ENCODE results near the gene ZSCAN18. TPM values are rescaled to one million over a fixed set of nuclear protein-coding genes. Genes with fewer than 3 reads are reported as not detected.

Gene ZSCAN18
- total and polyA plus RNA-seq, 2 donors (not counting 3 experiments of a cell fraction or from before 2014, with no cell fraction given), result 15.8 to 17.3 TPM

GRCh38 chr19:58085348-58085875, 12.6 kb downstream of the ZSCAN18 start:
- no peak for DNase-seq (ENCODE audit: low read depth, low spot score)
- H3K9ac ChIP-seq (replicated peaks; ENCODE audit: extremely low read depth, insufficient read depth, low read length), result no peak overlapping the region
- no peak overlapping the region for H3K27ac ChIP-seq (ENCODE audit: insufficient read depth, low read depth, low read length)
- intact Hi-C loops (cut with micrococcal nuclease), result no loop called here
- no peaks in the 10 kb centered on the region for H3K9me3 ChIP-seq (replicated peaks; ENCODE audit: control insufficient read depth, insufficient read depth, low read length)
- ChIA-PET CTCF (no interaction called here), POLR2A (no interaction called here)
- TF ChIP-seq MYC (IDR thresholded peaks at IDR 0.05; ENCODE audit: low read depth, low read length) (no peak), CTCF (IDR thresholded peaks at IDR 0.05; ENCODE audit: extremely low read depth in 1 of 2, insufficient read depth in 1 of 2, low read depth in 1 of 2, low read length in 2 of 2) (no peak), FOS (IDR thresholded peaks at IDR 0.05; ENCODE audit: borderline replicate concordance, insufficient read depth, low read length) (no peak), MAX (IDR thresholded peaks at IDR 0.05; ENCODE audit: insufficient read depth, insufficient read length) (no peak), POLR2A (IDR thresholded peaks at IDR 0.05; ENCODE audit: low read depth, low read length) (no peak), EZH2 (IDR thresholded peaks at IDR 0.05; ENCODE audit: borderline replicate concordance, low read depth, low read length, severe bottlenecking) (no peak), GATA2 (IDR thresholded peaks at IDR 0.05; ENCODE audit: insufficient read depth, insufficient read length, low read depth, low read length) (no peak), JUN (IDR thresholded peaks at IDR 0.05; ENCODE audit: borderline replicate concordance, insufficient read depth, insufficient read length, low read depth) (no peak), POLR2AphosphoS5 (IDR thresholded peaks at IDR 0.05; ENCODE audit: insufficient read depth, low read depth, low read length) (no peak)
- H4K20me1 ChIP-seq (replicated peaks; ENCODE audit: control insufficient read depth, extremely low read depth, insufficient read depth, low read length), result no peaks in the 10 kb centered on the region
- no peaks in the 10 kb centered on the region for H3K79me2 ChIP-seq (ENCODE audit: control insufficient read depth, insufficient read depth, low read length)
- no TSS peak for BruUV-seq (replicated peaks)
- dilution Hi-C loops (cut with MboI; ENCODE audit: extremely low pct_ligation_motif_present, low sequenced_read_pairs), result no loop called here
- H3K4me2 ChIP-seq (ENCODE audit: insufficient read depth, low read length), result no peak overlapping the region
- no peak overlapping the region for H2AFZ ChIP-seq (ENCODE audit: low read depth, low read length)
- no peaks in the 10 kb centered on the region for H3K9me1 ChIP-seq (replicated peaks; ENCODE audit: control insufficient read depth, extremely low read depth, insufficient read depth, low read length)
- no peaks in the 10 kb centered on the region for H3K36me3 ChIP-seq (ENCODE audit: control insufficient read depth in 2 of 2, extremely low read depth in 1 of 2, insufficient read depth in 2 of 2, low read length in 2 of 2)
- FAIRE-seq, result no peak
- no peaks in the 10 kb centered on the region for H3K4me1 ChIP-seq (ENCODE audit: control insufficient read depth, extremely low read depth, insufficient read depth, low read length)
- no peak overlapping the region for H3K4me3 ChIP-seq (replicated peaks in 1 of 3; ENCODE audit: insufficient read depth in 1 of 3, low read depth in 1 of 3, low read length in 3 of 3)
- no peaks in the 10 kb centered on the region for H3K27me3 ChIP-seq (ENCODE audit: control insufficient read depth in 2 of 2, insufficient read depth in 2 of 2, low read length in 2 of 2)
